ENCODE results near the gene CHP2. TPM values are rescaled to one million over a fixed set of nuclear protein-coding genes. Genes with fewer than 3 reads are reported as not detected.

CHP2 gene
- total RNA-seq, 1 donor from 2014 or later, result 2.5 TPM

GRCh38 chr16:23788685-23789084, 33.9 kb downstream of the CHP2 start:
- intact Hi-C loops (cut with DNase I), result no loop called here
- DNase-seq (ENCODE audit: extremely low spot score in 2 of 2), result no peak
- Histone ChIP-seq H3K4me3 (no peak overlapping the region), H3K9me3 (no peaks in the 10 kb centered on the region), H3K36me3 (no peaks in the 10 kb centered on the region), H3K27me3 (no peaks in the 10 kb centered on the region), H3K4me1 (no peaks in the 10 kb centered on the region), H3K27ac (no peak overlapping the region)
- TF ChIP-seq POLR2A (IDR thresholded peaks at IDR 0.05) (no peak), POLR2AphosphoS5 (IDR thresholded peaks at IDR 0.05; ENCODE audit: insufficient read depth in 1 of 2, low read depth in 1 of 2) (no peak)
- TF ChIP-seq, protein P1, sequence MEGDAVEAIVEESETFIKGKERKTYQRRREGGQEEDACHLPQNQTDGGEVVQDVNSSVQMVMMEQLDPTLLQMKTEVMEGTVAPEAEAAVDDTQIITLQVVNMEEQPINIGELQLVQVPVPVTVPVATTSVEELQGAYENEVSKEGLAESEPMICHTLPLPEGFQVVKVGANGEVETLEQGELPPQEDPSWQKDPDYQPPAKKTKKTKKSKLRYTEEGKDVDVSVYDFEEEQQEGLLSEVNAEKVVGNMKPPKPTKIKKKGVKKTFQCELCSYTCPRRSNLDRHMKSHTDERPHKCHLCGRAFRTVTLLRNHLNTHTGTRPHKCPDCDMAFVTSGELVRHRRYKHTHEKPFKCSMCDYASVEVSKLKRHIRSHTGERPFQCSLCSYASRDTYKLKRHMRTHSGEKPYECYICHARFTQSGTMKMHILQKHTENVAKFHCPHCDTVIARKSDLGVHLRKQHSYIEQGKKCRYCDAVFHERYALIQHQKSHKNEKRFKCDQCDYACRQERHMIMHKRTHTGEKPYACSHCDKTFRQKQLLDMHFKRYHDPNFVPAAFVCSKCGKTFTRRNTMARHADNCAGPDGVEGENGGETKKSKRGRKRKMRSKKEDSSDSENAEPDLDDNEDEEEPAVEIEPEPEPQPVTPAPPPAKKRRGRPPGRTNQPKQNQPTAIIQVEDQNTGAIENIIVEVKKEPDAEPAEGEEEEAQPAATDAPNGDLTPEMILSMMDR (IDR thresholded peaks at IDR 0.05), result no peak

DNA sequence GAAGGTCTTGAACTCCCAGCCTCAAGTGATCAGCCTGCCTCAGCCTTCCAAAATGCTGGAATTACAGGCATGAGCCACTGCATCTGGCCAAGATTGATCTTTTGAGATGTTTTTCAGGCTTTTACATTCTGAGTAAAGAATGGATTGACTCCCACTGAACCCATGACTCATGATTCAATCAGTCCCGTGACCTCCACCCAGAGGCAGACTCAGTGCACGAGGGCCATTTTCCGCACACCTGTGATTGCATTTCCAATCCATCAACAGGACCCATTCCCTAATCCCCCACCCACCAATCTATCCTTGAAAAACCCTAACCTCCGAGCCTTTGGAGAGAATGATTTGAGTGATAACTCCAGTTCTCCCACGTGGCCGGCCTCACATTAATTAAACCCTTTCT, 40.6 kb downstream of the CHP2 start:
- no peak overlapping the region for H3K27ac ChIP-seq
- intact Hi-C loops (cut with DNase I), result loop anchor here (5.0 kb wide), 1 partner anchor 937 kb away; no protein-coding TSS in a partner anchor
- no peaks in the 10 kb centered on the region for H3K9me3 ChIP-seq
- no peak for DNase-seq (ENCODE audit: extremely low spot score in 2 of 2)
- H3K36me3 ChIP-seq, result no peaks in the 10 kb centered on the region
- no peaks in the 10 kb centered on the region for H3K4me1 ChIP-seq
- no peaks in the 10 kb centered on the region for H3K27me3 ChIP-seq
- TF ChIP-seq POLR2A (IDR thresholded peaks at IDR 0.05) (no peak), POLR2AphosphoS5 (IDR thresholded peaks at IDR 0.05; ENCODE audit: insufficient read depth in 1 of 2, low read depth in 1 of 2) (no peak)
- TF ChIP-seq, protein P1 (IDR thresholded peaks at IDR 0.05), result no peak
- H3K4me3 ChIP-seq, result no peak overlapping the region

GRCh38 chr16:23796941-23797340, 42.1 kb downstream of the CHP2 start:
- no peak for TF ChIP-seq POLR2A (IDR thresholded peaks at IDR 0.05)
- no peak for TF ChIP-seq POLR2AphosphoS5 (IDR thresholded peaks at IDR 0.05; ENCODE audit: insufficient read depth in 1 of 2, low read depth in 1 of 2)
- TF ChIP-seq, protein P1 (IDR thresholded peaks at IDR 0.05), result no peak
- Histone ChIP-seq H3K9me3 (no peaks in the 10 kb centered on the region), H3K4me1 (no peaks in the 10 kb centered on the region), H3K27ac (no peak overlapping the region), H3K4me3 (no peak overlapping the region), H3K36me3 (no peaks in the 10 kb centered on the region), H3K27me3 (no peaks in the 10 kb centered on the region)
- intact Hi-C loops (cut with DNase I), result loop anchor here (5.0 kb wide), 1 partner anchor 935 kb away; no protein-coding TSS in a partner anchor
- no peak for DNase-seq (ENCODE audit: extremely low spot score in 2 of 2)

DNA sequence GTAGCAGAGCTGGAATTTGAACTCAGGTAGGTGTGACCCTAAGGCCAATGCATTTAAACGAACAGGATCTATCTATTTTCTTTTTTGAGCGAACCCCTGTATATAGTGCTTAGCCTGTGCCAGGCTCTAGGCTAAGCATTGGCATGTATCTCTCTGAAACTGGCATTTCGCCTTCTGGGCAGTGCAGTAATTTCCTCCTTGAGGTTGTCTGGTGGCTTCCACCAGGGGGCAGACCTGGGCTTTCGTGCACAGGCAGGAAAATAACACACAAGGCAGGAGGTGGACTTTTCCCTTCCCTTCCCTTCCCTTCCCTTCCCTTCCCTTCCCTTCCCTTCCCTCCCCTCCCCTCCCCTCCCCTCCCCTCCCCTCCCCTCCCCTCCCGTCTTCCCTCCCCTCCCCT, 46.6 kb downstream of the CHP2 start:
- Histone ChIP-seq H3K4me3 (no peak overlapping the region), H3K27ac (no peak overlapping the region), H3K27me3 (no peaks in the 10 kb centered on the region), H3K4me1 (no peaks in the 10 kb centered on the region), H3K9me3 (no peaks in the 10 kb centered on the region), H3K36me3 (no peaks in the 10 kb centered on the region)
- TF ChIP-seq POLR2AphosphoS5 (IDR thresholded peaks at IDR 0.05; ENCODE audit: insufficient read depth in 1 of 2, low read depth in 1 of 2) (no peak), POLR2A (IDR thresholded peaks at IDR 0.05) (no peak)
- TF ChIP-seq, protein P1 (IDR thresholded peaks at IDR 0.05), result peak; percentile 23 to 54 (median 30)
- intact Hi-C loops (cut with DNase I), result loop anchor here (5.0 kb wide), 1 partner anchor 236 kb away; no protein-coding TSS in a partner anchor
- DNase-seq (ENCODE audit: extremely low spot score in 2 of 2), result no peak

- Histone ChIP-seq H3K4me1 (no peaks in the 10 kb centered on the region), H3K27ac (no peak overlapping the region), H3K27me3 (no peaks in the 10 kb centered on the region), H3K4me3 (no peak overlapping the region), H3K9me3 (no peaks in the 10 kb centered on the region), H3K36me3 (no peaks in the 10 kb centered on the region)
- DNase-seq (ENCODE audit: extremely low spot score in 2 of 2), result no peak
- intact Hi-C loops (cut with DNase I), result loop anchor here (5.0 kb wide), 1 partner anchor 235 kb away; no protein-coding TSS in a partner anchor
- TF ChIP-seq POLR2AphosphoS5 (IDR thresholded peaks at IDR 0.05; ENCODE audit: insufficient read depth in 1 of 2, low read depth in 1 of 2) (no peak), POLR2A (IDR thresholded peaks at IDR 0.05) (no peak)
- TF ChIP-seq, protein P1 (IDR thresholded peaks at IDR 0.05), result no peak
Measured at GRCh38 chr16:23802776-23803175, 48.0 kb downstream of the CHP2 start.
